HepG2 (cell line): ENCODE data around the gene ID3. TPM values are rescaled to one million over a fixed set of nuclear protein-coding genes. Genes with fewer than 3 reads are reported as not detected.
A peak's percentile ranks its signal among the peaks of the same experiment; 100 is the strongest.

Experiments used
- AHR ChIP-seq: IDR thresholded peaks from 2 replicates; pipeline ENCODE4 v1.6.1; 2018; ENCODE audit warnings: missing genetic modification reagents, missing compliant biosample characterization
- ATF7 ChIP-seq, 2 experiments: fragments of 450-650 bp in 1 of 2; sonication (generic) in 1 of 2; formaldehyde crosslinking in 1 of 2; IDR thresholded peaks; 2 replicates each; pipeline versions ENCODE4 v1.4.0 to v1.6.1; 2016 to 2020; ENCODE audit warnings: antibody characterized with exemption in 1 of 2, mild to moderate bottlenecking in 1 of 2, missing genetic modification reagents in 1 of 2
- EZH2 ChIP-seq: conservative IDR thresholded peaks from 2 replicates; pipeline ENCODE4 v1.6.1; 2012; ENCODE audit warnings: mild to moderate bottlenecking, low read depth, low read length, moderate library complexity
- MAF1 ChIP-seq: sonication (generic); formaldehyde crosslinking; IDR thresholded peaks from 2 replicates; pipeline ENCODE4 v1.5.0; 2020; ENCODE audit warnings: missing genetic modification reagents, borderline replicate concordance
- MXI1 ChIP-seq: IDR thresholded peaks from 3 replicates; pipeline ENCODE4 v1.6.1; 2012; ENCODE audit warnings: low read depth, low read length, inconsistent platforms, borderline replicate concordance
- RAD21 ChIP-seq: fragments of 450-650 bp; formaldehyde crosslinking; IDR thresholded peaks from 2 replicates; pipeline ENCODE4 v1.5.0; 2020; ENCODE audit warnings: mild to moderate bottlenecking
- SIX1 ChIP-seq: sonication (generic); formaldehyde crosslinking; IDR thresholded peaks from 2 replicates; pipeline ENCODE4 v1.4.0; 2020; ENCODE audit warnings: missing genetic modification reagents, borderline replicate concordance
- SMARCC2 ChIP-seq: fragments of 450-650 bp; IDR thresholded peaks from 2 replicates; pipeline ENCODE4 v1.6.1; 2017; ENCODE audit warnings: antibody characterized with exemption, mild to moderate bottlenecking
- TCF12 ChIP-seq, 2 experiments: fragments of 450-650 bp in 1 of 2; sonication (generic) in 1 of 2; formaldehyde crosslinking in 1 of 2; IDR thresholded peaks; 2 replicates each; pipeline versions ENCODE4 v1.6.1 to v1.8.0; 2017 to 2022; ENCODE audit warnings: antibody characterized with exemption in 1 of 2, mild to moderate bottlenecking in 1 of 2, missing genetic modification reagents in 1 of 2, moderate library complexity in 1 of 2
- ZBTB8A ChIP-seq: sonication (generic); formaldehyde crosslinking; IDR thresholded peaks from 2 replicates; pipeline ENCODE4 v1.4.0; 2020; ENCODE audit warnings: mild to moderate bottlenecking, low read depth, missing genetic modification reagents, borderline replicate concordance
- ZNF567 ChIP-seq: sonication (generic); formaldehyde crosslinking; IDR thresholded peaks from 2 replicates; pipeline ENCODE4 v1.8.1; 2023; ENCODE audit warnings: mild to moderate bottlenecking, missing genetic modification reagents, borderline replicate concordance
- ZSCAN31 ChIP-seq: sonication (generic); formaldehyde crosslinking; IDR thresholded peaks from 2 replicates; pipeline ENCODE4 v1.5.0; 2020; ENCODE audit warnings: low read depth, mild to moderate bottlenecking, missing genetic modification reagents
- polyA plus RNA-seq, 8 experiments: library from polyadenylated mRNA; depleted of rRNA in 3 of 8; stranded (reverse) in 7 of 8; unstranded in 1 of 8; fragments of >200 nt; fragmentation: Illumina TruSeq in 4 of 8; extraction: Trizol in 4 of 8; gene quantifications; 2 replicates each; pipeline versions ENCODE4 v1.2.1 to v1.2.3, GENCODE V29; 2011 to 2016; ENCODE audit warnings: low read depth in 4 of 8, missing spikeins in 1 of 8, mixed read lengths in 1 of 8; ENCODE audit not compliant: insufficient read depth in 1 of 8
- total RNA-seq, 5 experiments: library from RNA; depleted of rRNA; stranded (reverse); fragments of >200 nt; fragmentation: Illumina TruSeq; extraction: Trizol; gene quantifications; 2 replicates each; pipeline ENCODE4 v1.2.3, GENCODE V29; 2016; ENCODE audit warnings: low read depth in 1 of 5
- TF ChIP-seq, protein P1 (sequence below): sonication (generic); formaldehyde crosslinking; IDR thresholded peaks from 2 replicates; pipeline ENCODE4 v1.5.1; 2020; ENCODE audit warnings: missing genetic modification reagents, mild to moderate bottlenecking, borderline replicate concordance
- TF ChIP-seq, protein P2 (sequence below): sonication (generic); formaldehyde crosslinking; IDR thresholded peaks from 2 replicates; pipeline ENCODE4 v1.8.1; 2023; ENCODE audit warnings: mild to moderate bottlenecking, missing genetic modification reagents
- TF ChIP-seq, protein P3 (sequence below): sonication (generic); formaldehyde crosslinking; IDR thresholded peaks from 2 replicates; pipeline ENCODE4 v1.4.0; 2020; ENCODE audit warnings: missing genetic modification reagents
- TF ChIP-seq, protein P4 (sequence below): sonication (generic); formaldehyde crosslinking; IDR thresholded peaks from 2 replicates; pipeline ENCODE4 v1.4.0; 2020; ENCODE audit warnings: missing genetic modification reagents, borderline replicate concordance

Gene ID3
- total and polyA plus RNA-seq, 2 of the 13 experiments (the other 11 are each of a cell fraction or from before 2014, with no cell fraction given), result 64.8 to 115 TPM

DNA sequence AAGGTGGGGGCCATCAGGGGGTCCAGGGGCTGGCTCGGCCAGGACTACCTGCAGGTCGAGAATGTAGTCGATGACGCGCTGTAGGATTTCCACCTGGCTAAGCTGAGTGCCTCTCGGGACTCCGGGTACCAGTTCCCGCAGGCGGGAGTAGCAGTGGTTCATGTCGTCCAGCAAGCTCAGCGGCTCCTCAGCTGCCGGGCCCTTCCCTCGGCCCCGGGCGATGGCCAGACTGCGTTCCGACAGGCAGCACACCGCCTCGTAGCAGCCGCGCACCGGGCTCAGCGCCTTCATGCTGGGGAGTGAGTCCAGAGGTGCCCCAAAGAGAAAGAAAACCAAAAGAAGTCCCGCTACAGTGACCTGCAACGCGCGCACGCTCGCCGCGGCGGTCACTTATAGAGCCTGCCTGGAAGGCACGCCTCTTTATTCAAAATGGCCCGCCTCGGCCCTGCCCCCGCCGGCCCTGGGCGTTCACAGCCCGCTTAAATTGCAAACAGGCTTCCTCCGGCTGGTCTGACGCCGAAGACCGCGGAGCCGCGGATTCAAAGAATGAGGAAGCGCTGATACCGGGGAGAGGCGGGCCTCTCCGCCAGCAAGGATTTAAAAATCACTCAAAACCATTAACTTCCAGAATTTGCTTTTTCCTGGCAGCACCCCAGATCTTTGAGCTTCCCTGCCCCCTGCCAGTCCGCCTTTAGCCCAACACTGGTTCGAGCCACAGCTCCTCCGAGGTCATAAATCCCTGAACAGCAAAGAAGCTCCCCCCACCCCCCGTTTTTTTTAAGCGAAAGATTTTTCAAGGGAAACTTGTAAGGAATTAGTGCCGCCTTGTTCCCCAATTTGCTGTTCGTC is at the start of gene ID3 (continued):
- TF ChIP-seq TCF12 (IDR thresholded peaks at IDR 0.05) (no peak), TCF12 (CRISPR knock-in tag; IDR thresholded peaks at IDR 0.05) (0 out of 2 replicates have a peak, but pooled peaks have one; percentile 80), SMARCC2 (no peak), RAD21 (0 out of 2 replicates have a peak, but pooled peaks have one; percentile 34), ZNF567 (no peak; the same call in 1 of the 2 replicates), EZH2 (no peak), MAF1 (CRISPR knock-in tag) (no peak), ATF7 (IDR thresholded peaks at IDR 0.05) (no peak), ATF7 (CRISPR knock-in tag; IDR thresholded peaks at IDR 0.05) (no peak), AHR (no peak; the same call in 1 of the 2 replicates), ZSCAN31 (CRISPR knock-in tag) (peak; percentile 63; the same call in 1 of the 2 replicates), ZBTB8A (no peak), MXI1 (peak; percentile 82; the same call in 1 of the 3 replicates), SIX1 (CRISPR knock-in tag) (peak; percentile 17; the same call in 1 of the 2 replicates)
- TF ChIP-seq, protein P1, sequence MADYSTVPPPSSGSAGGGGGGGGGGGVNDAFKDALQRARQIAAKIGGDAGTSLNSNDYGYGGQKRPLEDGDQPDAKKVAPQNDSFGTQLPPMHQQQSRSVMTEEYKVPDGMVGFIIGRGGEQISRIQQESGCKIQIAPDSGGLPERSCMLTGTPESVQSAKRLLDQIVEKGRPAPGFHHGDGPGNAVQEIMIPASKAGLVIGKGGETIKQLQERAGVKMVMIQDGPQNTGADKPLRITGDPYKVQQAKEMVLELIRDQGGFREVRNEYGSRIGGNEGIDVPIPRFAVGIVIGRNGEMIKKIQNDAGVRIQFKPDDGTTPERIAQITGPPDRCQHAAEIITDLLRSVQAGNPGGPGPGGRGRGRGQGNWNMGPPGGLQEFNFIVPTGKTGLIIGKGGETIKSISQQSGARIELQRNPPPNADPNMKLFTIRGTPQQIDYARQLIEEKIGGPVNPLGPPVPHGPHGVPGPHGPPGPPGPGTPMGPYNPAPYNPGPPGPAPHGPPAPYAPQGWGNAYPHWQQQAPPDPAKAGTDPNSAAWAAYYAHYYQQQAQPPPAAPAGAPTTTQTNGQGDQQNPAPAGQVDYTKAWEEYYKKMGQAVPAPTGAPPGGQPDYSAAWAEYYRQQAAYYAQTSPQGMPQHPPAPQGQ (CRISPR knock-in tag), result no peak
- TF ChIP-seq, protein P2, sequence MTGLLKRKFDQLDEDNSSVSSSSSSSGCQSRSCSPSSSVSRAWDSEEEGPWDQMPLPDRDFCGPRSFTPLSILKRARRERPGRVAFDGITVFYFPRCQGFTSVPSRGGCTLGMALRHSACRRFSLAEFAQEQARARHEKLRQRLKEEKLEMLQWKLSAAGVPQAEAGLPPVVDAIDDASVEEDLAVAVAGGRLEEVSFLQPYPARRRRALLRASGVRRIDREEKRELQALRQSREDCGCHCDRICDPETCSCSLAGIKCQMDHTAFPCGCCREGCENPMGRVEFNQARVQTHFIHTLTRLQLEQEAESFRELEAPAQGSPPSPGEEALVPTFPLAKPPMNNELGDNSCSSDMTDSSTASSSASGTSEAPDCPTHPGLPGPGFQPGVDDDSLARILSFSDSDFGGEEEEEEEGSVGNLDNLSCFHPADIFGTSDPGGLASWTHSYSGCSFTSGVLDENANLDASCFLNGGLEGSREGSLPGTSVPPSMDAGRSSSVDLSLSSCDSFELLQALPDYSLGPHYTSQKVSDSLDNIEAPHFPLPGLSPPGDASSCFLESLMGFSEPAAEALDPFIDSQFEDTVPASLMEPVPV, result peak; percentile 30; the same call in 1 of the 2 replicates
- TF ChIP-seq, protein P3, sequence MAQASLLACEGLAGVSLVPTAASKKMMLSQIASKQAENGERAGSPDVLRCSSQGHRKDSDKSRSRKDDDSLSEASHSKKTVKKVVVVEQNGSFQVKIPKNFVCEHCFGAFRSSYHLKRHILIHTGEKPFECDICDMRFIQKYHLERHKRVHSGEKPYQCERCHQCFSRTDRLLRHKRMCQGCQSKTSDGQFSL, result 0 out of 2 replicates have a peak, but pooled peaks have one; percentile 18
- TF ChIP-seq, protein P4, sequence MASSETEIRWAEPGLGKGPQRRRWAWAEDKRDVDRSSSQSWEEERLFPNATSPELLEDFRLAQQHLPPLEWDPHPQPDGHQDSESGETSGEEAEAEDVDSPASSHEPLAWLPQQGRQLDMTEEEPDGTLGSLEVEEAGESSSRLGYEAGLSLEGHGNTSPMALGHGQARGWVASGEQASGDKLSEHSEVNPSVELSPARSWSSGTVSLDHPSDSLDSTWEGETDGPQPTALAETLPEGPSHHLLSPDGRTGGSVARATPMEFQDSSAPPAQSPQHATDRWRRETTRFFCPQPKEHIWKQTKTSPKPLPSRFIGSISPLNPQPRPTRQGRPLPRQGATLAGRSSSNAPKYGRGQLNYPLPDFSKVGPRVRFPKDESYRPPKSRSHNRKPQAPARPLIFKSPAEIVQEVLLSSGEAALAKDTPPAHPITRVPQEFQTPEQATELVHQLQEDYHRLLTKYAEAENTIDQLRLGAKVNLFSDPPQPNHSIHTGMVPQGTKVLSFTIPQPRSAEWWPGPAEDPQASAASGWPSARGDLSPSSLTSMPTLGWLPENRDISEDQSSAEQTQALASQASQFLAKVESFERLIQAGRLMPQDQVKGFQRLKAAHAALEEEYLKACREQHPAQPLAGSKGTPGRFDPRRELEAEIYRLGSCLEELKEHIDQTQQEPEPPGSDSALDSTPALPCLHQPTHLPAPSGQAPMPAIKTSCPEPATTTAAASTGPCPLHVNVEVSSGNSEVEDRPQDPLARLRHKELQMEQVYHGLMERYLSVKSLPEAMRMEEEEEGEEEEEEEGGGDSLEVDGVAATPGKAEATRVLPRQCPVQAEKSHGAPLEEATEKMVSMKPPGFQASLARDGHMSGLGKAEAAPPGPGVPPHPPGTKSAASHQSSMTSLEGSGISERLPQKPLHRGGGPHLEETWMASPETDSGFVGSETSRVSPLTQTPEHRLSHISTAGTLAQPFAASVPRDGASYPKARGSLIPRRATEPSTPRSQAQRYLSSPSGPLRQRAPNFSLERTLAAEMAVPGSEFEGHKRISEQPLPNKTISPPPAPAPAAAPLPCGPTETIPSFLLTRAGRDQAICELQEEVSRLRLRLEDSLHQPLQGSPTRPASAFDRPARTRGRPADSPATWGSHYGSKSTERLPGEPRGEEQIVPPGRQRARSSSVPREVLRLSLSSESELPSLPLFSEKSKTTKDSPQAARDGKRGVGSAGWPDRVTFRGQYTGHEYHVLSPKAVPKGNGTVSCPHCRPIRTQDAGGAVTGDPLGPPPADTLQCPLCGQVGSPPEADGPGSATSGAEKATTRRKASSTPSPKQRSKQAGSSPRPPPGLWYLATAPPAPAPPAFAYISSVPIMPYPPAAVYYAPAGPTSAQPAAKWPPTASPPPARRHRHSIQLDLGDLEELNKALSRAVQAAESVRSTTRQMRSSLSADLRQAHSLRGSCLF (CRISPR knock-in tag), result 0 out of 2 replicates have a peak, but pooled peaks have one; percentile 59
